ENCODE results near the gene C1orf232. TPM values are rescaled to one million over a fixed set of nuclear protein-coding genes. Genes with fewer than 3 reads are reported as not detected.

Gene C1orf232
- total RNA-seq, 1 donor, result not detected

DNA sequence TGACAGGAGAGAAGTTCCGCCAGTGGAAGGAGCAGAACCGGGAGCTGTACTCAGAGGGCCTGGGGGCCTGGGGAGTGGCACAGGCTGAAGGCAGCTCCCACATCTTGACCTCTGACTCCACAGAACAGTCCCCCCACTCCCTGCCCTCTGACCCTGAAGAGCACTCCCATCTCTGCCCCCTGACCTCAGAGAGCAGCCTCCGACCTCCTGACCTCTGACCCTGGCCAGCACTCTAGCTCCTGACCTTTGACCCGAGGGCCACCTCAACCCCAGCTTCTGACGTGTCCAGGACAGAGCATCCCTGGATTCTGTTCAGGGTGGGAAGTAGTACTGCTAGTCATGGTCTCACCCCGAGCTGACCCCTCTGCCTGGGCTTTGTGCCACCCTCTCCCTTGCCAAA is 20.6 kb upstream of the C1orf232 start:
- H3K4me3 ChIP-seq (ENCODE audit: low read depth, low read length), result no peak overlapping the region
- DNase-seq (ENCODE audit: low read depth), result no peak
- TF ChIP-seq, protein P1, sequence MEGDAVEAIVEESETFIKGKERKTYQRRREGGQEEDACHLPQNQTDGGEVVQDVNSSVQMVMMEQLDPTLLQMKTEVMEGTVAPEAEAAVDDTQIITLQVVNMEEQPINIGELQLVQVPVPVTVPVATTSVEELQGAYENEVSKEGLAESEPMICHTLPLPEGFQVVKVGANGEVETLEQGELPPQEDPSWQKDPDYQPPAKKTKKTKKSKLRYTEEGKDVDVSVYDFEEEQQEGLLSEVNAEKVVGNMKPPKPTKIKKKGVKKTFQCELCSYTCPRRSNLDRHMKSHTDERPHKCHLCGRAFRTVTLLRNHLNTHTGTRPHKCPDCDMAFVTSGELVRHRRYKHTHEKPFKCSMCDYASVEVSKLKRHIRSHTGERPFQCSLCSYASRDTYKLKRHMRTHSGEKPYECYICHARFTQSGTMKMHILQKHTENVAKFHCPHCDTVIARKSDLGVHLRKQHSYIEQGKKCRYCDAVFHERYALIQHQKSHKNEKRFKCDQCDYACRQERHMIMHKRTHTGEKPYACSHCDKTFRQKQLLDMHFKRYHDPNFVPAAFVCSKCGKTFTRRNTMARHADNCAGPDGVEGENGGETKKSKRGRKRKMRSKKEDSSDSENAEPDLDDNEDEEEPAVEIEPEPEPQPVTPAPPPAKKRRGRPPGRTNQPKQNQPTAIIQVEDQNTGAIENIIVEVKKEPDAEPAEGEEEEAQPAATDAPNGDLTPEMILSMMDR (IDR thresholded peaks at IDR 0.05; ENCODE audit: insufficient read depth, low read depth, low read length), result no peak

DNA sequence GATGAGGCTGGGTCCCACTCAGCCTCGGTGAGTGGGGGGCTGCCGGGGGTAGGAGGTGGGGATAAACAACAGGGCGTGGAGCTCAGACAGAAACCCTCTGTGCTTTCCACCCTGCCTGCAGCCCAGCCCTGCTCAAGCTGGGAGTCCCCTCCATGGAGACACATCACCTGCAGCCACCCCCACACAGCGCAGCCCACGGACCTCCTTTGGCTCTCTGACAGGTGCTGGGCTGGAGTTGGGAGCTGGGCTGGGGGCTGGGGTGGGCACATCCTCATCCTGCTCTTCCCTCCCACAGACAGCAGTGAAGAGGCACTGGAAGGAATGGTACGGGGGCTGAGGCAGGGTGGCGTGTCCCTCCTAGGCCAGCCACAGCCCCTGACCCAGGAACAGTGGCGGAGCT is 19.7 kb upstream of the C1orf232 start:
- TF ChIP-seq, protein P1 (IDR thresholded peaks at IDR 0.05; ENCODE audit: insufficient read depth, low read depth, low read length), result no peak
- no peak for DNase-seq (ENCODE audit: low read depth)
- H3K4me3 ChIP-seq (ENCODE audit: low read depth, low read length), result no peak overlapping the region

DNA sequence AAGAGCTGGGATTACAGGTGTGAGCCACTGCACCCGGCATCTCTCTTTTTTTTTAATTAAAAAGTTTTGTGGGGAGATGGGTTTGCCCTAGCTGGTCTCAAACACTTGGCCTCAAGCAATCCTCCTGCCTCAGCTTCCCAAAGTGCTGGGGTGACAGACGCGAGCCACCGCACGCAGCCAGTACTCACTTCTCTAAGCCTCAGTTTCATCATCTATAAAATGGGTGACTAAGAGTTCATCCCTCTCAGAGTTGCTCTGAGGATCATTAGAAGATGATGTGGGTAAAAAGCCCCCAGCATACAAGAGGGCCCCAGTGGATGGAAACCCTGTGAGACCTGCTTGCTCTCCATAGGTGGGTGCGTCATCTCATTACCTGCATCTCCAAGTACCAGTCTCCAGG is 19.1 kb upstream of the C1orf232 start:
- DNase-seq (ENCODE audit: low read depth), result no peak
- TF ChIP-seq, protein P1 (IDR thresholded peaks at IDR 0.05; ENCODE audit: insufficient read depth, low read depth, low read length), result no peak
- no peak overlapping the region for H3K4me3 ChIP-seq (ENCODE audit: low read depth, low read length)

DNA sequence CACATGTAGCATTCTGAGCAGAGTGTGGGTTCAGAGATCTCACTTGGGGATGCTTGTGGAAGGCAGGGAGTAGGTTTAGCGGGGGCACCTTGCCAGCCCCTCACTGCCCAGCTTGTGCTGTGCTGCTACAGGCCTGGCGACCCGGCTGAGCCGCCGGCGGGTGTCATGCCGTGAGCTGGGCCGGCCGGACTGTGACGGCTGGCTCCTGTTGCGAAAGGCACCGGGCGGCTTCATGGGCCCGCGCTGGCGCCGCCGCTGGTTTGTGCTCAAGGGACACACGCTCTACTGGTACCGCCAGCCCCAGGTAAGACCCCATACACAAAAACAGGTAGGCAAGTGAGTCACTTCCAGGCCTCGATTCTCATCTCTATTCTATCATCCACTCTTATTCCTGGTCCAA is 16.1 kb upstream of the C1orf232 start:
- H3K4me3 ChIP-seq (ENCODE audit: low read depth, low read length), result no peak overlapping the region
- no peak for DNase-seq (ENCODE audit: low read depth)
- TF ChIP-seq, protein P1 (IDR thresholded peaks at IDR 0.05; ENCODE audit: insufficient read depth, low read depth, low read length), result no peak

DNA sequence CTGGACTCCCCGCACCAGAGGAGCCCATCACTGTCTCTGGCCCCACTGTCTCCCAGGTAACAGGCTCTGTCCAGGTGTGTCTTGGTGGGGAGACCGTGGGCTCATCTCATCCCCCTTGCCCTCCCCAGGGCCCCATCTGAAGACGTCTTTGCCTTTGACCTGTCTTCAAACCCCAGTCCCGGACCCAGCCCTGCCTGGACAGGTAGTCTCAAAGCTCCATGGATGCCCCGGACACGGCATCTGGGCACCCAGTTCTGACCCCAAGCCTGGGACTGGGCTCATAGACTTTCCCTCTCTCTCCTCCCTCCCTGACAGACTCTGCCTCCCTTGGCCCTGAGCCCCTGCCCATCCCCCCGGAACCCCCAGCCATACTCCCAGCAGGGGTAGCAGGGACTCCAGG is 15.3 kb upstream of the C1orf232 start:
- no peak overlapping the region for H3K4me3 ChIP-seq (ENCODE audit: low read depth, low read length)
- no peak for DNase-seq (ENCODE audit: low read depth)
- TF ChIP-seq, protein P1 (IDR thresholded peaks at IDR 0.05; ENCODE audit: insufficient read depth, low read depth, low read length), result no peak

DNA sequence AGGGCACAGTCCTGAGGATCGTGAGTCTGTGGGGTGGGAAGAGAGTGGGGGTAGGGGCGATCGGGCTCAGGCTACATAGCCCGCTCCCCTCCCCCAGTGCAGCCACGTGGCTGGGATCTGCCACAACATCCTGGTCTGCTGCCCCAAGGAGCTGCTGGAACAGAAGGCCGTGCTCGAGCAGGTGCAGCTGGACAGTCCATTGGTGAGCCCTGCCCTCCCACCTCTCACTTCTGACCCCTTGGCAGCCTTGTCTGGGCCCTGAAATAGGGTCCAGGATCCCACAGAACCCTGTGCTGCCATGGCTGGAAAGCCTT is 13.6 kb upstream of the C1orf232 start:
- TF ChIP-seq, protein P1 (IDR thresholded peaks at IDR 0.05; ENCODE audit: insufficient read depth, low read depth, low read length), result no peak
- no peak for DNase-seq (ENCODE audit: low read depth)
- no peak overlapping the region for H3K4me3 ChIP-seq (ENCODE audit: low read depth, low read length)

DNA sequence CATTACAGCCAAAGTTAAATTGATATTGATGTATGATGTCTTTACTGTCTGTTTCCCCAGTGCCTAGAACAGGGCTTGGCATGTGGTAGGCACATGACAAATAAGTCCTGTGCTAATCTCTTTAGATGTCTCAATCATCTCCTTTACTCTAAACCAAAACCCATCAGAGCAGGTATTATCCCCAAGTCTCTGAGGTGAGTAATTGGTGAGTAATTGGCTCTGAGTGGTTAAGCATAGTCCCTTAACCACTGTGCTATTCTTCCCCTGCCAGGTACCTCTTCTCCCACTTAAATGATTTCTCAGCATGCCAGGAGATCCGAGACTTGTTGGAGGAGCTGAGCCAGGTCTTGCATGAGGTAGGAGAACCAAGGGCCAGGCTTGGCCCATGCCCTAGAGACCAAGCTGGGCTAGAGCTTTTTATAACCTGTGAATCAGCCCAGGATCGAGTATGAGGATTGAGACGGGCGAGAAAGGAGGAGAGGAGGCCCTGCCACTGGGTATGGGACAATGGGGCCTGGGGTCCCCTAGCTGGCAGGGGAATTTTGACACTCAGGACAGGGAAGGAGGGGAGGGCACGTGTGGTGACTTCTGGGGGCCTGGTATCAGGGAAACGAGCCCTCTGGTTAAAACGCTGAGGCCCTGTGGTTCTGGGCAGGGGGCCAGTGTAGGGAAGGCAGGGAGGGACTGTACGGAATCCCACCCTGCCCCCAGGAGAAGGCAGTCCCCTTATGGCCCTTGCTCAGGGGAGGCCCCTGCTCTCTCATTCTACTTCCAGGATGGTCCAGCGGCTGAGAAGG is 13.0 kb upstream of the C1orf232 start:
- H3K4me3 ChIP-seq (ENCODE audit: low read depth, low read length), result no peak overlapping the region
- TF ChIP-seq, protein P1 (IDR thresholded peaks at IDR 0.05; ENCODE audit: insufficient read depth, low read depth, low read length), result no peak
- no peak for DNase-seq (ENCODE audit: low read depth)
